HG03280 (cell line): Measurements from ENCODE around the gene PLA2G15.
A peak's percentile ranks its signal among the peaks of the same experiment; 100 is the strongest.

Experiments used
- ATAC-seq: cut with Tn5 transposase; IDR thresholded peaks from one replicate; pipeline ENCODE4 v1.9.1; 2021; ENCODE audit warnings: mild to moderate bottlenecking, moderate library complexity; ENCODE audit not compliant: unreplicated experiment

PLA2G15 gene

GRCh38 chr16:68231384-68232136 is 13.6 kb upstream of the PLA2G15 start:
- no peak for ATAC-seq

GRCh38 chr16:68232335-68232734 is 12.8 kb upstream of the PLA2G15 start:
- no peak for ATAC-seq

- ATAC-seq, result no peak
These were observed 11.9 kb upstream of the PLA2G15 start for GRCh38 chr16:68233085-68233834.

GRCh38 chr16:68233835-68234187 is 11.4 kb upstream of the PLA2G15 start:
- no peak for ATAC-seq

- ATAC-seq, result no peak
These were observed 10.7 kb upstream of the PLA2G15 start for GRCh38 chr16:68234188-68235107.

GRCh38 chr16:68235108-68235886 is 9.9 kb upstream of the PLA2G15 start:
- ATAC-seq, result no peak

GRCh38 chr16:68235887-68236136 is 9.4 kb upstream of the PLA2G15 start, which contains the start of gene ESRP2:
TSS of gene ESRP2 (minus strand) at chr16:68236127. CDS start at chr16:68236045, 82 bp downstream.
- ATAC-seq, result no peak

GRCh38 chr16:68236137-68236825 is 8.9 kb upstream of the PLA2G15 start:
- ATAC-seq, result no peak

- no peak for ATAC-seq
These were observed 8.3 kb upstream of the PLA2G15 start for GRCh38 chr16:68236826-68237242.

GRCh38 chr16:68237243-68238028 is 7.7 kb upstream of the PLA2G15 start:
- peak; percentile 80 for ATAC-seq

- no peak for ATAC-seq
These were observed 7.2 kb upstream of the PLA2G15 start for GRCh38 chr16:68238029-68238345.

- no peak for ATAC-seq
These were observed 3.1 kb upstream of the PLA2G15 start for GRCh38 chr16:68242085-68242484.

GRCh38 chr16:68242926-68243858 is 2.0 kb upstream of the PLA2G15 start:
- ATAC-seq, result no peak

- ATAC-seq, result no peak
These were observed 681 bp upstream of the PLA2G15 start for GRCh38 chr16:68244481-68244902.

GRCh38 chr16:68246121-68246520 is 948 bp downstream of the PLA2G15 start:
- ATAC-seq, result no peak

- ATAC-seq, result no peak
These were observed 1.5 kb downstream of the PLA2G15 start for GRCh38 chr16:68246666-68247065.

- no peak for ATAC-seq
These were observed 2.2 kb downstream of the PLA2G15 start for GRCh38 chr16:68247400-68247799.

- ATAC-seq, result no peak
These were observed 2.8 kb downstream of the PLA2G15 start for GRCh38 chr16:68247932-68248331.
